ENCODE measurements around the gene SLCO4A1.

DNA sequence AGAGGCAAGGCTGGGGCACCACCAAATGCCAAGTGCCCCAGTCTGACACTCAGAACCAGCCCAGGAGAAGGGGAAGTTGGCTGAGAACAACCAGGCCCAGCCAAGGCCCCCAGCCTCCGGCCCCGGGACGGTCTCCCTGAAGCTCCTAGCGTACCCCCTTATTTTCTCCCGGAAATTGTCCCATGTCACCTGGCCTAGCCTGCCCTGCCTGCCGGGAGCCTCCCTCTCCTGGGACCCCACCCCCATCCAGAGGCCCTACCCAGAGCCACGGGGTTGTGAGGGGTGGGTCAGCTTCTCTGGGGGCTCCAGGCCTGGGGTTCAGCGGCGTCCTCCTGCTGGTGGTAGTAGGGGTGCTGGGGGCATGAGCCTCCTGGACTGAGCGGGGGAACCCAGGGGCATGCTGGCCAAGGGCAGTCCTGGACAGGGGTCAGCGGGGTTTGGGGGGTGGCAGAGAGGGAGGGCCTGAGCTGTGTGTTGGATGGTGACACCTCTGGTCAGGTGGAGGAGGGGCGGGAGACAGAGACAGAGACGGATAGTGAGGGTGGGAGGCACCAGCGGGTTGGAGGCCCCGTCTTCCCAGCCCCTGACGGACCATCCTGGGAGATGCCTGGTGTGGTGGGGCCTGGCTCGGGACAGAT lies 7.9 kb upstream of the SLCO4A1 start:
- TF ChIP-seq CTCF (IDR thresholded peaks at IDR 0.05) (no peak), POLR2A (IDR thresholded peaks at IDR 0.05) (no peak), POLR2AphosphoS5 (IDR thresholded peaks at IDR 0.05) (no peak)

All from sigmoid colon (tissue), 4 donors.